Measurements from ENCODE around the gene CD244.

DNA sequence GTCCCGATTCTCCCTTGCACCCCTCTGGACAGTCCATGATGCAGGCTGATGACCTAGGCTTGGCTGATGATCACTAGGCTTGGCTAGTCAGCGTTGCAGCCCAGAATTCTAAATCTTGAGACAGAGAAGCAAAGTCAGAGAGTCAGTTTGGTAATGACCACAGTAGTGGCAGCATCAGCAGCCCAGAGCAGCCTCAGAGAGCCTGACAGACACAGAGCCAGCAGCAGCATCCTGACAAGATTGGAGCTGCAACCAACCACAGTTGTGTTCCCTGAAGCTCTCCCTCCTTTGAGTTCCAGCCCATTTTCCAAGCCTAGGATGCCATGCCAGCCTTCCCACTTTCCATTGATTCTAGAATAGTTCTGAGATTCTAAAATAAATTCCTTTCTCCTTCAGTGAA, 39.1 kb upstream of the CD244 start:
- TF ChIP-seq, protein P1, sequence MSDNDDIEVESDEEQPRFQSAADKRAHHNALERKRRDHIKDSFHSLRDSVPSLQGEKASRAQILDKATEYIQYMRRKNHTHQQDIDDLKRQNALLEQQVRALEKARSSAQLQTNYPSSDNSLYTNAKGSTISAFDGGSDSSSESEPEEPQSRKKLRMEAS (IDR thresholded peaks at IDR 0.05), result no peak
- TF ChIP-seq NPAS2 (CRISPR knock-in tag; IDR thresholded peaks at IDR 0.05; ENCODE audit: borderline replicate concordance) (no peak), SMC3 (IDR thresholded peaks at IDR 0.05) (no peak), MAZ (IDR thresholded peaks at IDR 0.05; ENCODE audit: borderline replicate concordance, low read depth, low read length) (no peak), POLR2A (IDR thresholded peaks at IDR 0.05; ENCODE audit: low read length) (no peak), KDM1A (IDR thresholded peaks at IDR 0.05; ENCODE audit: low read depth) (no peak), RAD21 (conservative IDR thresholded peaks at IDR 0.05 in 1 of 2, IDR thresholded peaks at IDR 0.05 in 1 of 2) (no peak)
- TF ChIP-seq, protein P2, sequence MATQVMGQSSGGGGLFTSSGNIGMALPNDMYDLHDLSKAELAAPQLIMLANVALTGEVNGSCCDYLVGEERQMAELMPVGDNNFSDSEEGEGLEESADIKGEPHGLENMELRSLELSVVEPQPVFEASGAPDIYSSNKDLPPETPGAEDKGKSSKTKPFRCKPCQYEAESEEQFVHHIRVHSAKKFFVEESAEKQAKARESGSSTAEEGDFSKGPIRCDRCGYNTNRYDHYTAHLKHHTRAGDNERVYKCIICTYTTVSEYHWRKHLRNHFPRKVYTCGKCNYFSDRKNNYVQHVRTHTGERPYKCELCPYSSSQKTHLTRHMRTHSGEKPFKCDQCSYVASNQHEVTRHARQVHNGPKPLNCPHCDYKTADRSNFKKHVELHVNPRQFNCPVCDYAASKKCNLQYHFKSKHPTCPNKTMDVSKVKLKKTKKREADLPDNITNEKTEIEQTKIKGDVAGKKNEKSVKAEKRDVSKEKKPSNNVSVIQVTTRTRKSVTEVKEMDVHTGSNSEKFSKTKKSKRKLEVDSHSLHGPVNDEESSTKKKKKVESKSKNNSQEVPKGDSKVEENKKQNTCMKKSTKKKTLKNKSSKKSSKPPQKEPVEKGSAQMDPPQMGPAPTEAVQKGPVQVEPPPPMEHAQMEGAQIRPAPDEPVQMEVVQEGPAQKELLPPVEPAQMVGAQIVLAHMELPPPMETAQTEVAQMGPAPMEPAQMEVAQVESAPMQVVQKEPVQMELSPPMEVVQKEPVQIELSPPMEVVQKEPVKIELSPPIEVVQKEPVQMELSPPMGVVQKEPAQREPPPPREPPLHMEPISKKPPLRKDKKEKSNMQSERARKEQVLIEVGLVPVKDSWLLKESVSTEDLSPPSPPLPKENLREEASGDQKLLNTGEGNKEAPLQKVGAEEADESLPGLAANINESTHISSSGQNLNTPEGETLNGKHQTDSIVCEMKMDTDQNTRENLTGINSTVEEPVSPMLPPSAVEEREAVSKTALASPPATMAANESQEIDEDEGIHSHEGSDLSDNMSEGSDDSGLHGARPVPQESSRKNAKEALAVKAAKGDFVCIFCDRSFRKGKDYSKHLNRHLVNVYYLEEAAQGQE (IDR thresholded peaks at IDR 0.05), result no peak
- TF ChIP-seq, protein P3, sequence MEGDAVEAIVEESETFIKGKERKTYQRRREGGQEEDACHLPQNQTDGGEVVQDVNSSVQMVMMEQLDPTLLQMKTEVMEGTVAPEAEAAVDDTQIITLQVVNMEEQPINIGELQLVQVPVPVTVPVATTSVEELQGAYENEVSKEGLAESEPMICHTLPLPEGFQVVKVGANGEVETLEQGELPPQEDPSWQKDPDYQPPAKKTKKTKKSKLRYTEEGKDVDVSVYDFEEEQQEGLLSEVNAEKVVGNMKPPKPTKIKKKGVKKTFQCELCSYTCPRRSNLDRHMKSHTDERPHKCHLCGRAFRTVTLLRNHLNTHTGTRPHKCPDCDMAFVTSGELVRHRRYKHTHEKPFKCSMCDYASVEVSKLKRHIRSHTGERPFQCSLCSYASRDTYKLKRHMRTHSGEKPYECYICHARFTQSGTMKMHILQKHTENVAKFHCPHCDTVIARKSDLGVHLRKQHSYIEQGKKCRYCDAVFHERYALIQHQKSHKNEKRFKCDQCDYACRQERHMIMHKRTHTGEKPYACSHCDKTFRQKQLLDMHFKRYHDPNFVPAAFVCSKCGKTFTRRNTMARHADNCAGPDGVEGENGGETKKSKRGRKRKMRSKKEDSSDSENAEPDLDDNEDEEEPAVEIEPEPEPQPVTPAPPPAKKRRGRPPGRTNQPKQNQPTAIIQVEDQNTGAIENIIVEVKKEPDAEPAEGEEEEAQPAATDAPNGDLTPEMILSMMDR (IDR thresholded peaks at IDR 0.05), result no peak
- TF ChIP-seq, protein P4, sequence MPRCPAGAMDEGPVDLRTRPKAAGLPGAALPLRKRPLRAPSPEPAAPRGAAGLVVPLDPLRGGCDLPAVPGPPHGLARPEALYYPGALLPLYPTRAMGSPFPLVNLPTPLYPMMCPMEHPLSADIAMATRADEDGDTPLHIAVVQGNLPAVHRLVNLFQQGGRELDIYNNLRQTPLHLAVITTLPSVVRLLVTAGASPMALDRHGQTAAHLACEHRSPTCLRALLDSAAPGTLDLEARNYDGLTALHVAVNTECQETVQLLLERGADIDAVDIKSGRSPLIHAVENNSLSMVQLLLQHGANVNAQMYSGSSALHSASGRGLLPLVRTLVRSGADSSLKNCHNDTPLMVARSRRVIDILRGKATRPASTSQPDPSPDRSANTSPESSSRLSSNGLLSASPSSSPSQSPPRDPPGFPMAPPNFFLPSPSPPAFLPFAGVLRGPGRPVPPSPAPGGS (IDR thresholded peaks at IDR 0.05), result no peak
